ENCODE measurements around the gene PLEKHN1.

DNA sequence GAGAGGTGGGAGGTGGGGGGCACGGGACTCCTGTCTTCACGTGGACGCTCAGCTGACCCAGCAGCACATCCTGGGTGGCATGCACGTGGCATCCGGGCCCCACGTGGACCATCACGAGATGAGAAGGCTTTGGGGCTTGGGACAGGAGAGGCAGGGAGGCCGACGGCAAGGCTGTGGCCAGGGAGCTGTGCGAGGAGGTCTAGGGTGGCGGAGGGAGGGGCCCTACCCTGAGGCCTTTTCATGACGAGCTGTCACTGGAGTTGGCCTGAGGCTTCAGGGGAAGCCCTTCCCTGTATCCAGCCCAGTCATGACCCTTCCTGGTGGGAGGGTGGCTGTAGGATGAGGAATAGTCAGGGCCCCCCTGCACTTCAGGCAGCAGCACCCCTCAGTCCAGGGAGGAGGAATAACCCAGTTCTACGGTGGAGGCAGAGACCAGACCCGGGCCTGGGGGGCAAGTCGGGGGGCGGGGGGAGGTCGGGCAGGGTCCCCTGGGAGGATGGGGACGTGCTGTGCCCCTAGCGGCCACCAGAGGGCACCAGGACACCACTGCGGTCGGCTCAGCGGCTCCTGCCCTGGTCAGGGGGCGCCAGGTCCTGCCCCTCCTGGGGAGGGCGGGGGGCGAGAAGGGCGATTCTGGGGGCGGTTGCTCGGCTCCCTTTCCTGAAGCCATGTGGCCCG lies 17.7 kb downstream of the PLEKHN1 start:
- TF ChIP-seq ZNF274 (IDR thresholded peaks at IDR 0.05; ENCODE audit: low read depth, low read length): no peak
- no peak for TF ChIP-seq YY1 (IDR thresholded peaks at IDR 0.05; ENCODE audit: insufficient read depth, insufficient read length)

All from NT2/D1 (cell line).